ENCODE measurements around the gene DCLK2.

The DCLK2 gene

GRCh38 chr4:150212485-150212884 is 134.2 kb downstream of the DCLK2 start:
- no peak for DNase-seq

GRCh38 chr4:150212927-150213326 is 134.7 kb downstream of the DCLK2 start:
- no peak for DNase-seq

- DNase-seq = no peak
These were observed 137.4 kb downstream of the DCLK2 start for GRCh38 chr4:150215601-150216000.

GRCh38 chr4:150216726-150217125 is 138.5 kb downstream of the DCLK2 start:
- DNase-seq = no peak

- DNase-seq = peak; percentile 11
These were observed 138.9 kb downstream of the DCLK2 start for GRCh38 chr4:150217192-150217591.

DNA sequence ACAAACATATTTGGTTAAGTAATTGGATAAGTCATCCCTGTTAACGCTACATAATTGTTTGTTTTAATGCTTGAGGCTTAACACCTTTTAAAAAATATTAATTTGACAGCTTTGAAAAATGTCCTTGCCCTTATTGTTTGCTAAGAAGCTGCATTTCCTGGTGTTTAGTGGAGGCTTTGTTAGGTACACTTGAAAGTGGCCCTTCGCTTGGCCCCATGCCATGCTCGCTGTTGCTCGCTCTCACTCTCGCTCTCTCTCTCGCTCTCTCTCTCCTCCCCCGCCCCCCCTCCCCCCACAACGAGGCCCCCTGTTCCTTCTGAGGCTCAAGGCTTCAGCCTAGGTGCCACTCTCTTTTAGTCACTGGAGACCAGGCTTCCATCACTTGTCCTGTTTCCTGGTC is 139.6 kb downstream of the DCLK2 start:
- no peak for DNase-seq

DNA sequence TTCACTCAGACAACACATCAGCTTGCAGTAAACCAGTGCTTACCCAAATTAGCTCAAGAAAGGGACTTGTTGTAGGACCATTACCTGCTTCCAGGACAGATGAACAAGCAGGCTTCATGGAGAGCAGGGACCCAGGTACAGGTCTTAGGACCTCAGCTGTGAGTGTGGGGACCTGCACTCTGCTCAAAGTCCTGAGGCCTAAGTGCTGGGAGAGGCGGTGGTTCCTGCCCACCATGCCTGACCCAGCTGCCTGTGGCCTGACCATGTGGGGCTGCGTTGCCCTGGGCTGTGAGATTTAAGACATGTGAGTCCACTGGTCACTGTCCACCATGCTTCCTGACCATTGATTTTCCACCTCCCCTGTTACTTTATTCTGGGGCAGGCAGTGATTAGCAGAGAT is 140.2 kb downstream of the DCLK2 start:
- no peak for DNase-seq

GRCh38 chr4:150219841-150220240 is 141.6 kb downstream of the DCLK2 start:
- DNase-seq = no peak

DNA sequence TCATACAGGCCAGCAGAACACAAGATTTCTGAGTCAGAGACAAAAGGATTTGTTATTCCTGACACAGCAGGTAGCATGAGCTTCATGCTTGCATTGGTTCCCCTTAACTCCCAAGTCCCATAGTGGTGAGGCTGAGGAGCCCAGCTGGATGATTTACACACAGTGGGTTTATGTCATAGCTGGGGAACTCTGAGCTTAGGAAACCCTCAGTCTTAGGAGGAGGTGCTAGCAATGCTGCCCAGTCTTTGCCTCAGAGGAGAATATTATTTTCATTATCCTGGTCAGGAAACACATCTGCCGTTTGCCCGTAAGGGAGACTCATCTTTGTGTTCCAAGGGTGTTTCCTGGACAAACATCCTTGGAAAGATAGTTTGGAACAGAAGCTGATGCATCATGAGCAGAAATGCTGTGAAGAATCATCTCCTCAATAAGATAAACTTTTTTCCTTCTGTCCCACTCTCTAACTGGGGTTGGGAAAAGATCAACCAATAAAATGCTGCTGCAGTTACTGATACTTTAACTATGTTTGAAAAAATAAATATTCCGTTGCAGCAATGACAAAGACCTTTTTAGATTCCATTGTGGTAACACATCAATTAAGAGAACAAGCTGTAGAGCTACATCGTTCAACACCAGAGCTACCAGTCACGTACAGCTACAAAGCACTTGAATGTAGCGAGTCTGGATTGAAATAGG is 146.8 kb downstream of the DCLK2 start:
- no peak for DNase-seq

GRCh38 chr4:150229520-150229919 is 151.3 kb downstream of the DCLK2 start:
- no peak for DNase-seq

DNA sequence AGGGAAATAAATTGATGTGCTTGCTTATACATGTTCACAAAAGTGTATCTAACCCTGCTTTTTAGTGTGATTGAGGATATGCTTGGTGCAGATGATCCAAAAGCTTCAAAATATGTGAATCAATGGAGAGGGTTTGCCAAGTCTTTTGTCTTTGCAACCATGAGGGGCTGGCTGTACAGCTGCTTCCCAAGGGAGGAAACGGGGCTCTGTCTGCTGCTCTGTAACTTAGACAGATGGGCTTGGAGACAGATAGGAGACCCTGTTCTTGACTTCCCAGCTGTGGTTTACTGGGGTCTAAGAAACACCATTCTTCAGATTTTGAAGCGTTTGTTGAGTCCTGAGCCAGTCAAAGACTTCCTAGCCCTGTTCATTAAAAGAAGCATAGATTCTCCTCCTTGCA is 152.3 kb downstream of the DCLK2 start:
- no peak for DNase-seq

GRCh38 chr4:150231107-150231770 is 153.0 kb downstream of the DCLK2 start:
- no peak for DNase-seq

DNA sequence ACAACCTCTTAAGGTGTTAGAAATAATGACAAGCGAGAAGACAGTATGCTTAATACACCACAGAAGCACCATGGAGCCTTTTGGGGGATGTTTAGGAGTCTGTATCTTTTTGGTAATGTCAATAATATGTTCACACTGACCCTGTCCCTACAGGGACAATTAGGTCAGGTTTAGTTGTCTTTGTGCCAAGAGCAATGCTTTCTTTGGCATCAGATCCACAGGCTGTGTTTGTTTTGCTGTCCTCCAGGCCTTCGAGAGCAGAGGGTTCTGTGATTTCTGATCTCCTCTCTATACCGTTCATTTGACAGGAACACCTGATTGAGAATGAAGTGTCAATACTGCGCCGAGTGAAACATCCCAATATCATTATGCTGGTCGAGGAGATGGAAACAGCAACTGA is 153.8 kb downstream of the DCLK2 start:
- DNase-seq = no peak

- DNase-seq = no peak
These were observed 156.0 kb downstream of the DCLK2 start for GRCh38 chr4:150234246-150234645.

DNA sequence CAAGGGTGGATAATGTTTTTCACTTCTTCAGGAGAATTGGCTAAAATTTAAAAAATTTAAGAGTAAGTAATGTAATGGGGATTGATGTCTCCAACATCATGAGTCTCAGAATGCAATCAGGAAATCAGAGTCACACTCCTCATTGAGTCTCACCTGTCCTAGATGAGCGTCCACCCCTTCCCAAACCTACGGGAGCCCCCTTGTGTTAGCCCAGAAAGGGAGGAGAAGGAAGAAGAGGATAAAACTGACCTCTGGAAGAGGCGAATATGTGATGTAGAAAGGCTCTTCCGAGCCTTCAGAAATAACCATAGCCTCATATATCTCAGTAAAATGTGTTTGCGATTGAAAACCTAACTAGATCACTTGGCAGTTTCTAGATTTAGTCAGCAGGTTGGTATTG is 157.1 kb downstream of the DCLK2 start:
- DNase-seq = no peak

GRCh38 chr4:150235808-150236271 is 157.6 kb downstream of the DCLK2 start:
- no peak for DNase-seq

DNA sequence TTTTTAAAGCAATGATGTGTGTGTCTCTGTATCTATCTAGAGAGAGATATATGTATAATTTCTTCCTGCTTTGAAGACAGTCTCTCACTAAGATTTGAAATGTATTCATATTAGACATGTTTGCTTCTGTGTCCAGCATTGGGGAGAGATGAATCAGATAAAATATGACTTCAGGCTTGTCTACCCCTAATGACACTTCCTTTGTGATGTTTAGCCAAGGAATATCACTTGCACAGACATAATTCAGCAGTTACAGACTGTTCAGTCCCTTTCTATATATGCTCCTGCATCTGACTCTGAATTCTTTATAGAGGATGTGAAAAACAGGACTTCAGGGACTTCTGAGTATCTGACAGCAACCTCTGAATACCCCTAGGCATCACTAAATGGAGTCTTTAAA is 158.4 kb downstream of the DCLK2 start:
- DNase-seq = no peak

GRCh38 chr4:150237110-150237872 is 159.0 kb downstream of the DCLK2 start:
- DNase-seq = no peak

DNA sequence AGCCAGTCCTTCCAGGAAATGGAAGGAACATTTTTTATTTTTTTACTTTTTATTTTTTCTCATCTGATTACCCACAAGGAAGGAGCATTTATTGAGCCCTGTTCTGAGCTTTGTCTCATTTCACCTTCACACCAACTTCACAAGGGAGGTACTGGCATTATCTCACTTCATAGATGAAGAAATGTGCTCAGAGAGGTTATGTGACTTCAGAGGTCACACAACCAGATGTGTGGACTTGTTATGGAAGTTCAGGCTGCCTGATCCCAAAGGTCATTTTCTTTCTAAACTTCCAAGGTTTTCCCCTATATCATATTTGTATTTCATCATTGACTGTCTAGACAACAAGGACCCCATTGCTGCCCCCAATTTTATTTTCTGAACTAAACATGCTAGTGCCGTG is 160.3 kb downstream of the DCLK2 start:
- no peak for DNase-seq

DNA sequence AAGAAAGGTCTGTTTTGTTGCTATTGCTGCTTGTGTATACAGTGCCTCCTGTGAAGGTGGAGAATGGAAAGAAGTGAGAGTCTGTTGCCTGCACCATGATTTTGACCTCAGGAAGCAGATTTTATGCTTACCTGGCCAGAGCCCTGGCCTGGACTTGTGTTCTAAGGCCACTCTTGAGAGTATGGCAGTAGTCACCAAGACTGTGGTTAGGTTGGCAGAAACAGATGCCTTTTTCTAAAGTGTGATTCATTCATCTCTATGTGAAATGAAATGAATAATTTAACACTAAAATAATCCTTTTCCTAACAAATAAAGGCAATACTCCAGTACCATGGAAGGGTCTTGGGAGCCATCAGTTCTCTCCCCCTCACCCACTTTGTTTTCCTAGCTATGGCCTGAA is 161.8 kb downstream of the DCLK2 start:
- DNase-seq = no peak

- peak; percentile 50 for DNase-seq
These were observed 164.7 kb downstream of the DCLK2 start for GRCh38 chr4:150242820-150243458.

DNA sequence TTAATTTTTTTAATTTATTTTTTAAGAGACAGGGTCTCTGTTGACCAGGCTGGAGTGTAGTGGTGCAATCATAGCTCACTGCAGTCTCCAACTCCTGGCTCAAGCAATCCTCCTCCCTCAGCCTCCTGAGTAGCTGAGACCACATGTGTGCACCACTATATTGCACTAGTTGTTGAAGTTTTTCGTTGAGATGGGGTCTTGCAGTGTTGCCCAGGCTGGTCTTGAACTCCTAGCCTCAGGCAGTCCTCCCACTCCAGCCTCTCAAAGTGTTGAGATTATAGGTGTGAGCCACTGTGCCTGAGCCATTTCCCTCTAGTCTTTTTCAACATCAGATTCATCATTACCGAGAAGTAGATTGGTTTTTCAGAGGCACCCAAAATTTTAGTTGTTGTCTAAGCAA is 165.7 kb downstream of the DCLK2 start:
- no peak for DNase-seq

DNA sequence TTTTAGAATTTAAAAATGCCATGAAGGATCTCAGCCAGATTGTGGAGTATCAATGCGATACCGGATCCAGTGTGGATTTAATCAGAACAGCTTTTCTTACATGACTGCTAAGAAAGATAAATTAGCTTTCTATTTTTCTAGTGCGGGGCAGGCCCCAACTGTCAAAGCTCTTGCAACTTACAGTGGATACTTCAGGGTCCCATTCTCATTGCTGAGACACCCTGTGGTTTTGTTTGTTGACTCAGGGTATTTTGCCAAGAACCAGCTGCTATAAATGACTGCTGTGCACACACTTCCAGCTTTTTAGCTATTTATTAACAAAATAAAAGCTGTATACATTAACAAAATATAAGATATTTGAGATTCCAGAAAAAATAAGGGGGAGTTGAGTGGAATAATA is 166.4 kb downstream of the DCLK2 start:
- no peak for DNase-seq

- DNase-seq = no peak
These were observed 168.9 kb downstream of the DCLK2 start for GRCh38 chr4:150247184-150247583.

Data from hematopoietic multipotent progenitor cell treated with erythropoietin and hydrocortisone succinate and interleukin-3 and kit ligand, for 6 days (in vitro differentiated cells).